Activated CD4-positive, CD25-positive, alpha-beta regulatory T cell treated with anti-CD3 and anti-CD28 coated beads, Interleukin-2, amount 50 U/mL, for 72 hours (primary cell): Measurements from ENCODE around the gene GRN.
A peak's percentile ranks its signal among the peaks of the same experiment; 100 is the strongest.
"Not testable (repeated sequence)": the region's sequence is repeated elsewhere in the genome, so short reads cannot be mapped to it uniquely, and the experiment has no call there.

Experiments
- DNase-seq: peaks from one replicate; pipeline ENCODE4 v3.0.0; 2021

GRN gene

GRCh38 chr17:44362459-44362948, 17.4 kb downstream of the GRN start:
- DNase-seq, result no peak

GRCh38 chr17:44362949-44363612, 18.0 kb downstream of the GRN start:
- DNase-seq, result no peak

- DNase-seq, result peak; percentile 77
Observed at GRCh38 chr17:44363613-44364159, 18.6 kb downstream of the GRN start, which contains the start of gene FAM171A2. Gene FAM171A2 (minus strand): TSS chr17:44363853. CDS start chr17:44363714, 139 bp downstream.

GRCh38 chr17:44365051-44365450, 19.9 kb downstream of the GRN start:
- DNase-seq, result not testable (repeated sequence)

DNA sequence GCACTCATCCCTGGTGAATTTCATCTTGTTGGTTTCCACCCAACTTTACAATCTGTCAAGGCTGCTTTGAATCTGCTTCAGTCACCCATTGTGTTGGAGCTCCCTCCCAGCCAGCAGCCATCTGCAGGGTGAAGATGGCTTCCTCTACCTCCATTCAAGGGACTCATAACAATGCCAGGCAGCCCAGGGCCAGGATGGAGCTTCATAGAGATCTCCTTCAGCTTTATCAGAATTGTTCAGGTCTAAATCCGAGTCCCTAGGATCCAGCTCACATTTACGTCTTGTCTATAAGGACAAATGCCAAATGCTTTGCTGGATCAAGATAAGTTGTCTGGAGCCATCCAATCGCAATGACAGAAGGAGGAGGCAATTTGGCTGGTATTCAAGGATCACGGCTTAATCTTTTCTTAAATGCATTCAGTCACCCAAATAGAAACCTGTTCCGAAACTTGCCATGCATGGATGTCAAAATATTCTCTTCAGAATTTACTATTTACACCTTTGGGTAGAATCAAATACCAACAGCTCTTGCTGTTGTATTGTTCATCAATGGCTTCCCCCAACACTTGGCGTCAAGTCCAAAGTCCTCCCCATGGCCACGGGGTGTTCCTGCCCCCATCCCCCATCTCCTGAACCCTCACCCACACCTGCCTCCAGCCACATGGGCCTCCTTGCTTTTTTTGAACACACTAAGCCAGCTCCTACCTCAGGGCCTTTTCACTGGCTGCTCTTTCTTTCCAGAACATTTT, 22.3 kb downstream of the GRN start:
- no peak for DNase-seq

- not testable (repeated sequence) for DNase-seq
Observed at GRCh38 chr17:44368391-44369243, 23.5 kb downstream of the GRN start.

DNA sequence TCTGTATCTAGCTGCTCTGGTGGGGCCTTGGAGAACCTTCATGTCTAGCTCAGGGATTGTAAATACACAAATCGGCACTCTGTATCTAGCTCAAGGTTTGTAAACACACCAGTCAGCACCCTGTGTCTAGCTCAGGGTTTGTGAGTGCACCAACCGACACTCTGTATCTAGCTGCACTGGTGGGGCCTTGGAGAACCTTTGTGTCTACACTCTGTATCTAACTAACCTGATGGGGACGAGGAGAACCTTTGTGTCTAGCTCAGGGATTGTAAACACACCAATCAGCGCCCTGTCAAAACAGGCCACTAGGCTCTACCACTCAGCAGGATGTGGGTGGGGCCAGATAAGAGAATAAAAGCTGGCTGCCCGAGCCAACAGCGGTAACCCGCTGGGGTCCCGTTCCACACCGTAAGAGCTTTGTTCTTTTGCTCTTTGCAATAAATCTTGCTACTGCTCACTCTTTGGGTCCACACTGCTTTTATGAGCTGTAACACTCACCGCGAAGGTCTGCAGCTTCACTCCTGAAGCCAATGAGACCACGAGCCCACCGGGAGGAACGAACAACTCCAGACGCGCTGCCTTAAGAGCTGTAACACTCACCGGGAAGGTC, 24.4 kb downstream of the GRN start:
- not testable (repeated sequence) for DNase-seq

DNA sequence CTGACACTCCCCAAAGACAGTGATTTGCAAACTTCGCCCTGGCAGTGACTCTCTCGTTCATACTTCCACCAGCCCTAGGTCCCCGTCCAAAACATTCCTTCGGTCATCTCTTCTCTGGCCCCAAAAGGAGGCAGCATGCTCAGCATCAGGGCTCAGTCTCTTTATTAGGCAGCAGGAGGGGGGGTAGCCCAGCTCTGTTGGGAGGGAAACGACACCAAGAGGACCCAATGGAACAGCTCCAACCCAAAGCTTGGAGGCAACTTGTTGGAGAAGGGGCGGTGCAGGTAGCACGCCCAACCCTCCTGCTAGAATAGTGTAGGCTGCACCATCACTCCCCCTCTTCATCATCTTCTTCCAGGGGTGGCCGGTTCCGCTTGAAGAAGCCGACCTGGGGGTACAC, 26.9 kb downstream of the GRN start:
- DNase-seq, result no peak

- DNase-seq, result no peak
Observed at GRCh38 chr17:44374306-44375195, 29.4 kb downstream of the GRN start.

DNA sequence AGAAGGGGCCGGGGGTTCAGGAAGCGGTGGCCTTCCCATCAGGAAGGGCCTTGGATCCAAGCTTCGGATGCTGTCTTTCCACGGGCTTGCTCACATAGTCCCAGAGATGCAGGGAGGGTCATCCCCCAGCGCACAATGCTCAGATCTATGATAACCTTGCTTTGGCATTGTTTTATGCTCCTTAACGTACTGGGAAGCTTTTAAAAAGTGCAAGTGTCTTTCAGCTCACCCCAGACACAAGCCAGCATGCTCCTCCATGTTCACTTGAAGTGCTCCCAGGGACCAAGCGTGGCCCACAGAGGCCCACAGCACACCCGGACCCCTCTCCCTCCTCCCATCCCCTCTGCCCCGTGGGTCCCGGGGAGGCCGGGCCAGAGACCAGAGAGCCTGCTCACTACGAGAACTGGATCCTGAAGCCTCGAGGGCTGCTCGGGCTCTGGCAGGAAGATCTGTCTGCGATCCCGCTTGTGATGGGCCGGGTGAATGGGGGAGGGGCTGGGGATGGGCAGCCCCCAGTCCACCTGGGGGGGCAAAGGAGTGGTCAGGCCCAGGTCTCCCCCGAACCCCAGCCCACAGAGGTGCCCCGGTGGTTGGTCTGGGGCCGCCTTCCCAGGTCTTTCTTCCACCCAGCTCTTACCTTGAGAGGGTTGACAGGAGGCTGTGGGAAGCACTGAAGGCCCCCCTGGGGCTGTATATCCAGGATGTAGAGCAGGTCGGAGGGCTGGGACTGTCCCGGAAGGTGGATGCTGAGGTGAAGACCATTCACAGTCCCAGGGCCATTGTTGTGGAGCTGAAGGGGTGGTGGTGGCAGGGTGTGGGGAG, 30.3 kb downstream of the GRN start:
- no peak for DNase-seq

DNA sequence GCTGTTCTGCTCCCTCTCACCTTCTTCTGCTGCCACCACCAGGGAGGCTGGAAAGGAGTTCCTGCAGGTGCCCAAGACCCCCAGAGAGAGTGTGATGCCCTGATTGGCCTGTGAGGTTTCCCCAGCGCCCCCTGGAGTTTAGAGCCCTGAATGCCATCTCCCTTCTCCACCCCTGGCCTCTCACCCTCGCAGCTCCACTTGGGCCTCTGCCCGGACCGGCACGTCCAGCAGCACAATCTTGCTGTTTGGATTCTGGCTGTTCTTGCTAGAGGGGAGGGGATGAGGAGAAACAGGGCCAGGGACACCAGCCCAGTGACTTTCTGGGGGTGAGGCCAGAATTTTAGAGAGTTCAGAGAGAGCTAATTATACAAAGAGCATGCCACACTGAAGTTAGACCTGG, 31.0 kb downstream of the GRN start:
- no peak for DNase-seq

GRCh38 chr17:44376779-44377178, 31.7 kb downstream of the GRN start:
- no peak for DNase-seq

DNA sequence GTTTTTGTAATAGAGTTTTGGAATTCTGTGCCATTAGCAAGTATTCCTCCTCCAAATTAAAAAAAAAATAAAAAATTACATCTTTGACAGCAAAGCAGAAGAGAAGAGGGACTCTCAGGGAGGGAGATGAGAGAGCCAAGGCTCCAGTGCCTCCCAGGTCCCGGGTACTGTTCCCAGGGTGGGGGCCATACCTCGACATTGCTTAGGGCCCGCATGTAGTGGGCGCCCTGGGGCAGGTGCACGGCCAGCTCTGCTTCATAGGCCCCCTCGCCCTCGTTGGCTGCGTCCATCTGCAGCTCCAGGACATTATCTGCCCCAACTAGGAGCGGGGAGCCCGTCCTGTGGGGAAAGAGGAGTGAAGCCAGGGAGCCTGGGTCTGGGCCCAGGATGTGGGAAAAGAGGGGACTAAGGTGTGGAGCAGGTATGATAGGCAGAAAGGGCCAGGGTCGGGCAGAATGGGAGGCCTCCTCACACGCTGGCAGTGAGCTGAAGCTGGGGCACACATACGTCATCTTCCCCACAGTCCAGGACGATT, 33.1 kb downstream of the GRN start:
- DNase-seq, result no peak

- no peak for DNase-seq
Observed at GRCh38 chr17:44379887-44380286, 34.8 kb downstream of the GRN start.

DNA sequence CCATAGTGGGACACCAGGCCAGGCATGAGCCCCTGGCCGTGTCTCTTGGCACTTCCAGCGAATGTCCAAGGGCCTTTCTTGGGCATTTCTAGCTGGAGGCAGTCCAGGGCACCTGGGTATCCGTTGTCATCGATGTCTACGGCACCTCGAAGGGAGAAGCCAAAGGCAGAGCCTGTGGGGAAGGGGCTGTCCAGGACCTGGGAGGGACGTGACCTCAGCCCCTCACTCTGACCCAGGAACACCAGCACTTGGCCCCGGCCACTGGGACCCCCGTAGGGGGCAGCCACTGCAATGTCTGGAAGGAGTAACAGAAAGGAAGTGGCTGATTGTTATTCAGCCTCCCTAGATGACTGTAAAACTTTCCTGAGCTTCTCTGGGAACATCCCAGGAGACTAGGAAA, 35.7 kb downstream of the GRN start:
- DNase-seq, result no peak

DNA sequence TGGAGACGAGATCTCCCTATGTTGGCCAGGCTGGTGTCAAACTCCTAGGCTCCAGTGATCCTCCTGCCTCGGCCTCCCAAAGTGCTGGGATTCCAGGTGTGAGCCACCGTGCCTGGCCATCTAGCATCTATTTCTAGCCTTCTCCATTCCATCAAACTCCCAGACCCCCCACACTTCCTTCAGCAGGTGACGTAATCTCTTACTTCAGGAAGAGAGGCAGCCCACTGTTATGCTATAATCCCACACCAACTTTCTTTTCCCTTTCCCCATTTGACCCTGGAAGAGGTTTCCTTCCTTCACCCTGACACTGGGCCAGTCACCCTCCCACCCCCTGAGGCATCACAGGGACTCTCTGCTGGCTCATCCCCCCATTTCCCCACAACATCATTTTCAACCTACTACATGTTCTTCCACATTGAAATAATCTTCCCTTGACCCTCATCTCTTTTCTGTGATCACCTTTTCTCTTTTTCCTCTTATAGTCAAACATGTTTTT, 36.8 kb downstream of the GRN start:
- no peak for DNase-seq

- peak; percentile 17 for DNase-seq
Observed at GRCh38 chr17:44382917-44383316, 37.8 kb downstream of the GRN start.

DNA sequence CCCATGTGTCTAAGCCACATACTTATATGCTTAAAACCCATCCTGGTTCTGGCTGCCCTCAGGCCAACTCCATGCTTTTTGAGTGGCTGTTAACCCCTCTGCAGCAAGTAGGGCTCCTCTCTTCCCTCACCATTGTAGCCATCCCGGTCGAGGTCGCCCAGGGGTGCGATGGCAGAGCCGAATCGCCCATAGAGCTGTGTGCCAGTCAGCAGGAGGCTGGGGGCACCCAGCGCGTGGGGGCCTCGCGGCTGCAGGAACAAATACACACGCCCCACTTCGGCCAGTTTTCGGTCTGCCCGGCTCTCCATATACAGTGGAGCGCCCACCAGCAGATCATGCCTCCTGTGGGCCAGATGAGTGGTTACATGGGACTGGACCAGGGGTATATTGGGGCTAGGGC, 38.3 kb downstream of the GRN start:
- DNase-seq, result peak; percentile 23

DNA sequence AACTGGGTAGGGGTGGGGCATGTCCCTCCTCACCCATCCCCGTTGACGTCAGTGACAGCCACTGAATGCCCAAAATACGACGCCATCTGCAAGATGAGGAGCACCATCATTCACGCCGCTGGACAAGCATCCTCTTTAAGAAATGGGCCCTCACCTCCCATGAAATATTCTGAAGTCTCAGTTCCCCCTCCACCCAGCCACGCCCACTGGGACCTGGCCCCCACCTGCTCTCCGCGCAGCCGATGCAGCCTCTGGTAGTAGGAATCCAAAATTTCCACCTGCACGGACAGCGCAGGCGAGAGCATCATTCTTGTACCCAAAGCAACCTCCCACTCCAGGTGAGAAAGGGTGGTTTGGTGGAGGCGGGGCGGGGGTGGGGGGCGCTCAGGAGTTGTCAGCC, 38.8 kb downstream of the GRN start:
- no peak for DNase-seq

DNA sequence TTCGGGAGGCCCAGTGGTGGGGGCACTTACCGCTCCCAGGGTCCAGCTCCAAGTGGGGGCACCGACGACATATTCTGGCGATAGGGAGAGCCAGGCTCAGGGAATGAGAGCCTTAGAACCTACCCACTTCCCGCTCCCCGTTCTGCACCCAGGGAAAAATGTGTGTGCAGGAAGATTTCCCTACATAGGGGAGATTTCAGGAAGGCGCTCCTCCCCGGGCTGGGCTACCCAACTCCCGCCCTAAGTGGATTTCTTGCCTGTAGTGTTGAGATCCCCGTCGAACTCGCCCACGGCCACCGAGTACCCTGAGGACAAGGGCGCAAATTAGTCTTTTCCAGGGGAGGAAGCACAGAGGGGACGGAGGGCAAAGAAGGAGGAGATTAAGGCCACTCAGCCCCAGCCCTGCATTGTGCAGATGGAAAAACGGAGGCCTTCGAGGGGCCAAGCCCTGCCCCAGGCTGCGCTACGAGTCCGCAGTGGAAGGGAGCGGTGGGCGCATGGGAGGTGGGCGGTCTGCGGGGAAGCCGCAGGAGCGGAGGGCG, 39.2 kb downstream of the GRN start:
- DNase-seq, result no peak
